NT2/D1 (cell line): ENCODE results near the gene HLF.

Source experiments
- SUZ12 ChIP-seq: IDR thresholded peaks from 2 replicates; pipeline ENCODE4 v1.6.1; 2011; ENCODE audit not compliant: insufficient read length, insufficient read depth; ENCODE audit errors: extremely low read depth
- YY1 ChIP-seq: IDR thresholded peaks from 2 replicates; pipeline ENCODE4 v1.6.1; 2011; ENCODE audit not compliant: insufficient read length, insufficient read depth
- ZNF274 ChIP-seq: IDR thresholded peaks from 2 replicates; pipeline ENCODE4 v1.6.1; 2011; ENCODE audit warnings: mild to moderate bottlenecking, low read depth, low read length

- TF ChIP-seq YY1 (no peak), ZNF274 (no peak), SUZ12 (no peak)
These were observed 39.0 kb downstream of the HLF start for GRCh38 chr17:55303701-55304145.
